ENCODE data around the gene SCNM1. TPM values are rescaled to one million over a fixed set of nuclear protein-coding genes. Genes with fewer than 3 reads are reported as not detected.

Gene SCNM1
- total and polyA plus RNA-seq, 9 of the 15 experiments (the other 6 are each of a cell fraction or from before 2014, with no cell fraction given): 17.2 to 204 (median 63.0) TPM

DNA sequence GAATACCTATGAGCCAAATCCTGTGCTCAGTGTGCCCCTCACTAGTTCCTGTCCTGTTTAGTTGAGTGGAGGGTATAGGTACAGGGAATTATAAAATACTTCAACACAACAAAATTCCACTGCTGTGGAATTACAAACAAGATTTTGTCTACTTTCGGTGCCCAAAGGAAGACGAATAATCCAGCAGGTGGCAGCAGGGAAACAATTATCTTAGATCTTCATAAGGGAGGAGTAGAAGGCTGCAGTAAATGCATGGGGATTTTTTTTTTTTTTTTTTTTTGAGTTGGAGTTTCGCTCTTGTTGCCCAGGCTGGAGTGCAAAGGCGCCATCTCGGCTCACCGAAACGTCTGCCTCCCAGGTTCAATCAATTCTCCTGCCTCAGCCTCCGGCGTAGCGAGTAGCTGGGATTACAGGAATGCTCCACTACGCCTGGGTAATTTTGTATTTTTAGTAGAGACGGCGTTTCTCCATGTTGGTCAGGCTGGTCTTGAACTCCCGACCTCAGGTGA is 30.4 kb downstream of the SCNM1 start (continued):
- peak; percentile 62; the same call in 1 of the 2 replicates for TF ChIP-seq ARID3A (IDR thresholded peaks at IDR 0.05; ENCODE audit: borderline replicate concordance, low read depth, low read length)
- no peak for TF ChIP-seq BRD4 (IDR thresholded peaks at IDR 0.05)
- TF ChIP-seq ELK1 (CRISPR knock-in tag; IDR thresholded peaks at IDR 0.05): no peak
- 0 out of 2 replicates have a peak, but pooled peaks have one; percentile 20 for TF ChIP-seq ZBTB40 (IDR thresholded peaks at IDR 0.05)
- TF ChIP-seq ZBTB40 (CRISPR knock-in tag; IDR thresholded peaks at IDR 0.05): no peak
- no peak for TF ChIP-seq FOXA1 (IDR thresholded peaks at IDR 0.05; ENCODE audit: borderline replicate concordance)
- no peak for TF ChIP-seq PHB2 (IDR thresholded peaks at IDR 0.05; ENCODE audit: low read depth)
- TF ChIP-seq XRCC5 (IDR thresholded peaks at IDR 0.05; ENCODE audit: low read depth, low read length): no peak
- no peak for TF ChIP-seq DNMT1 (IDR thresholded peaks at IDR 0.05)
- 0 out of 2 replicates have a peak, but pooled peaks have one; percentile 49 for TF ChIP-seq ZBTB49 (CRISPR knock-in tag; IDR thresholded peaks at IDR 0.05; ENCODE audit: borderline replicate concordance)
- TF ChIP-seq DMBX1 (CRISPR knock-in tag; IDR thresholded peaks at IDR 0.05; ENCODE audit: borderline replicate concordance): no peak
- TF ChIP-seq, protein P1, sequence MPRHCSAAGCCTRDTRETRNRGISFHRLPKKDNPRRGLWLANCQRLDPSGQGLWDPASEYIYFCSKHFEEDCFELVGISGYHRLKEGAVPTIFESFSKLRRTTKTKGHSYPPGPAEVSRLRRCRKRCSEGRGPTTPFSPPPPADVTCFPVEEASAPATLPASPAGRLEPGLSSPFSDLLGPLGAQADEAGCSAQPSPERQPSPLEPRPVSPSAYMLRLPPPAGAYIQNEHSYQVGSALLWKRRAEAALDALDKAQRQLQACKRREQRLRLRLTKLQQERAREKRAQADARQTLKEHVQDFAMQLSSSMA (CRISPR knock-in tag; IDR thresholded peaks at IDR 0.05): no peak
